H1 (cell line): ENCODE data around the gene PGAM4. TPM values are rescaled to one million over a fixed set of nuclear protein-coding genes. Genes with fewer than 3 reads are reported as not detected.

Source experiments
- CBX8 ChIP-seq: fragments of 300-800, 300-1000 bp; sonication (generic); IDR thresholded peaks from 2 replicates; pipeline ENCODE4 v1.7.1; 2016; ENCODE audit warnings: low read depth, low read length, borderline replicate concordance
- CEBPB ChIP-seq: IDR thresholded peaks from 2 replicates; pipeline ENCODE4 v1.6.1; 2012; ENCODE audit warnings: low read depth, low read length
- CTBP2 ChIP-seq: IDR thresholded peaks from 2 replicates; pipeline ENCODE4 v1.7.0; 2011; ENCODE audit warnings: borderline replicate concordance, mild to moderate bottlenecking, moderate library complexity, mixed read lengths, low read length; ENCODE audit not compliant: insufficient read depth, insufficient read length
- GABPA ChIP-seq: IDR thresholded peaks from 2 replicates; pipeline ENCODE4 v1.6.1; 2011; ENCODE audit warnings: mild to moderate bottlenecking, low read length, moderate library complexity, borderline replicate concordance; ENCODE audit not compliant: insufficient read depth
- POLR2A ChIP-seq, 2 experiments: IDR thresholded peaks; 1 replicate in 1 of 2; 2 replicates in 1 of 2; pipeline ENCODE4 v1.6.1; 2011; ENCODE audit warnings: low read depth in 2 of 2, low read length in 2 of 2, mild to moderate bottlenecking in 2 of 2; ENCODE audit errors: control extremely low read depth in 1 of 2
- SAP30 ChIP-seq: fragments of 300-600 bp; sonication (generic); IDR thresholded peaks from 2 replicates; pipeline ENCODE4 v1.7.1; 2012; ENCODE audit warnings: low read length, moderate library complexity, mild to moderate bottlenecking, inconsistent platforms; ENCODE audit not compliant: insufficient read depth, insufficient replicate concordance
- polyA plus RNA-seq, 7 experiments: library from polyadenylated mRNA; depleted of rRNA in 3 of 7; stranded (reverse) in 5 of 7; unstranded in 2 of 7; fragments of >200 nt in 5 of 7; fragments of 200-250 nt in 2 of 7; gene quantifications; 1 replicate in 5 of 7; 2 replicates in 1 of 7; 4 replicates in 1 of 7; pipeline versions ENCODE4 v1.2.1 to v1.2.3, GENCODE V29; 2011 to 2013; ENCODE audit warnings: missing spikeins in 2 of 7, mixed read lengths in 2 of 7
- total RNA-seq: library from RNA; stranded (reverse); fragmentation: NEBNext Ultra II Directional; extraction: Animal tissue kit (Norgen Biotek cat#: 25700); gene quantifications from 2 replicates; pipeline ENCODE4 v1.2.1, GENCODE V29; 2021
- TF ChIP-seq, protein P1 (sequence below): fragments of 300-600 bp; sonication (generic); IDR thresholded peaks from 2 replicates; pipeline ENCODE4 v1.7.1; 2012; ENCODE audit warnings: low read length, moderate library complexity, mild to moderate bottlenecking, inconsistent platforms; ENCODE audit not compliant: insufficient replicate concordance
- TF ChIP-seq, protein P2 (sequence below), 3 experiments: IDR thresholded peaks; 1 replicate in 2 of 3; 2 replicates in 1 of 3; pipeline versions ENCODE4 v1.5.1 to v1.6.1; 2011; ENCODE audit warnings: low read length in 3 of 3, mild to moderate bottlenecking in 3 of 3, inconsistent platforms in 2 of 3, low read depth in 1 of 3, moderate library complexity in 1 of 3; ENCODE audit not compliant: insufficient read depth in 1 of 3; ENCODE audit errors: control extremely low read depth in 1 of 3
- TF ChIP-seq, protein P3 (sequence below): IDR thresholded peaks from 2 replicates; pipeline ENCODE4 v1.6.1; 2012; ENCODE audit warnings: inconsistent platforms

The PGAM4 gene
- total and polyA plus RNA-seq, 2 of the 8 experiments (the other 6 are each of a cell fraction or from before 2014, with no cell fraction given): 0.54 to 0.56 TPM

DNA sequence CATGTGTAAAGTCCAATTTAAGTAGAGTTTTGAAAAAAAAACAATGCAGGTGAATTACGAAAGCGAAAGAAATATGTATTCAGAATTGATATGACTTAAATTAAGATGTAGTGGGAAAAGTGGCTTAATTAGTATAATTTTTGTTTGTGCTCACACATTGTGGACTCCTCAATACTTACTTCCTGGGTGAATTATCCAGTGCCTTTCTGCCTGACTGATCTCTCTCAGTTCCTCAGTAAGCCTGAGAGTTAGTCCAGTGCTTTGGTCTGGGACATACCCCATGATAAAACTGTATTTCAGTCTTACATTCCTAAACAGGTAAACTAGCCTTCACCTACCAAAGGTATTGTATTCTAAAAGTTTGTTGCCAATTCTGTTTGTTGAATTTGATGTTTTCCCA lies 8.4 kb downstream of the PGAM4 start (continued):
- TF ChIP-seq, protein P1, sequence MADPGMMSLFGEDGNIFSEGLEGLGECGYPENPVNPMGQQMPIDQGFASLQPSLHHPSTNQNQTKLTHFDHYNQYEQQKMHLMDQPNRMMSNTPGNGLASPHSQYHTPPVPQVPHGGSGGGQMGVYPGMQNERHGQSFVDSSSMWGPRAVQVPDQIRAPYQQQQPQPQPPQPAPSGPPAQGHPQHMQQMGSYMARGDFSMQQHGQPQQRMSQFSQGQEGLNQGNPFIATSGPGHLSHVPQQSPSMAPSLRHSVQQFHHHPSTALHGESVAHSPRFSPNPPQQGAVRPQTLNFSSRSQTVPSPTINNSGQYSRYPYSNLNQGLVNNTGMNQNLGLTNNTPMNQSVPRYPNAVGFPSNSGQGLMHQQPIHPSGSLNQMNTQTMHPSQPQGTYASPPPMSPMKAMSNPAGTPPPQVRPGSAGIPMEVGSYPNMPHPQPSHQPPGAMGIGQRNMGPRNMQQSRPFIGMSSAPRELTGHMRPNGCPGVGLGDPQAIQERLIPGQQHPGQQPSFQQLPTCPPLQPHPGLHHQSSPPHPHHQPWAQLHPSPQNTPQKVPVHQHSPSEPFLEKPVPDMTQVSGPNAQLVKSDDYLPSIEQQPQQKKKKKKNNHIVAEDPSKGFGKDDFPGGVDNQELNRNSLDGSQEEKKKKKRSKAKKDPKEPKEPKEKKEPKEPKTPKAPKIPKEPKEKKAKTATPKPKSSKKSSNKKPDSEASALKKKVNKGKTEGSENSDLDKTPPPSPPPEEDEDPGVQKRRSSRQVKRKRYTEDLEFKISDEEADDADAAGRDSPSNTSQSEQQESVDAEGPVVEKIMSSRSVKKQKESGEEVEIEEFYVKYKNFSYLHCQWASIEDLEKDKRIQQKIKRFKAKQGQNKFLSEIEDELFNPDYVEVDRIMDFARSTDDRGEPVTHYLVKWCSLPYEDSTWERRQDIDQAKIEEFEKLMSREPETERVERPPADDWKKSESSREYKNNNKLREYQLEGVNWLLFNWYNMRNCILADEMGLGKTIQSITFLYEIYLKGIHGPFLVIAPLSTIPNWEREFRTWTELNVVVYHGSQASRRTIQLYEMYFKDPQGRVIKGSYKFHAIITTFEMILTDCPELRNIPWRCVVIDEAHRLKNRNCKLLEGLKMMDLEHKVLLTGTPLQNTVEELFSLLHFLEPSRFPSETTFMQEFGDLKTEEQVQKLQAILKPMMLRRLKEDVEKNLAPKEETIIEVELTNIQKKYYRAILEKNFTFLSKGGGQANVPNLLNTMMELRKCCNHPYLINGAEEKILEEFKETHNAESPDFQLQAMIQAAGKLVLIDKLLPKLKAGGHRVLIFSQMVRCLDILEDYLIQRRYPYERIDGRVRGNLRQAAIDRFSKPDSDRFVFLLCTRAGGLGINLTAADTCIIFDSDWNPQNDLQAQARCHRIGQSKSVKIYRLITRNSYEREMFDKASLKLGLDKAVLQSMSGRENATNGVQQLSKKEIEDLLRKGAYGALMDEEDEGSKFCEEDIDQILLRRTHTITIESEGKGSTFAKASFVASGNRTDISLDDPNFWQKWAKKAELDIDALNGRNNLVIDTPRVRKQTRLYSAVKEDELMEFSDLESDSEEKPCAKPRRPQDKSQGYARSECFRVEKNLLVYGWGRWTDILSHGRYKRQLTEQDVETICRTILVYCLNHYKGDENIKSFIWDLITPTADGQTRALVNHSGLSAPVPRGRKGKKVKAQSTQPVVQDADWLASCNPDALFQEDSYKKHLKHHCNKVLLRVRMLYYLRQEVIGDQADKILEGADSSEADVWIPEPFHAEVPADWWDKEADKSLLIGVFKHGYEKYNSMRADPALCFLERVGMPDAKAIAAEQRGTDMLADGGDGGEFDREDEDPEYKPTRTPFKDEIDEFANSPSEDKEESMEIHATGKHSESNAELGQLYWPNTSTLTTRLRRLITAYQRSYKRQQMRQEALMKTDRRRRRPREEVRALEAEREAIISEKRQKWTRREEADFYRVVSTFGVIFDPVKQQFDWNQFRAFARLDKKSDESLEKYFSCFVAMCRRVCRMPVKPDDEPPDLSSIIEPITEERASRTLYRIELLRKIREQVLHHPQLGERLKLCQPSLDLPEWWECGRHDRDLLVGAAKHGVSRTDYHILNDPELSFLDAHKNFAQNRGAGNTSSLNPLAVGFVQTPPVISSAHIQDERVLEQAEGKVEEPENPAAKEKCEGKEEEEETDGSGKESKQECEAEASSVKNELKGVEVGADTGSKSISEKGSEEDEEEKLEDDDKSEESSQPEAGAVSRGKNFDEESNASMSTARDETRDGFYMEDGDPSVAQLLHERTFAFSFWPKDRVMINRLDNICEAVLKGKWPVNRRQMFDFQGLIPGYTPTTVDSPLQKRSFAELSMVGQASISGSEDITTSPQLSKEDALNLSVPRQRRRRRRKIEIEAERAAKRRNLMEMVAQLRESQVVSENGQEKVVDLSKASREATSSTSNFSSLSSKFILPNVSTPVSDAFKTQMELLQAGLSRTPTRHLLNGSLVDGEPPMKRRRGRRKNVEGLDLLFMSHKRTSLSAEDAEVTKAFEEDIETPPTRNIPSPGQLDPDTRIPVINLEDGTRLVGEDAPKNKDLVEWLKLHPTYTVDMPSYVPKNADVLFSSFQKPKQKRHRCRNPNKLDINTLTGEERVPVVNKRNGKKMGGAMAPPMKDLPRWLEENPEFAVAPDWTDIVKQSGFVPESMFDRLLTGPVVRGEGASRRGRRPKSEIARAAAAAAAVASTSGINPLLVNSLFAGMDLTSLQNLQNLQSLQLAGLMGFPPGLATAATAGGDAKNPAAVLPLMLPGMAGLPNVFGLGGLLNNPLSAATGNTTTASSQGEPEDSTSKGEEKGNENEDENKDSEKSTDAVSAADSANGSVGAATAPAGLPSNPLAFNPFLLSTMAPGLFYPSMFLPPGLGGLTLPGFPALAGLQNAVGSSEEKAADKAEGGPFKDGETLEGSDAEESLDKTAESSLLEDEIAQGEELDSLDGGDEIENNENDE: no peak
- TF ChIP-seq CBX8: no peak
- TF ChIP-seq CEBPB: no peak
- no peak for TF ChIP-seq CTBP2
- TF ChIP-seq SAP30: no peak
- TF ChIP-seq, protein P2, sequence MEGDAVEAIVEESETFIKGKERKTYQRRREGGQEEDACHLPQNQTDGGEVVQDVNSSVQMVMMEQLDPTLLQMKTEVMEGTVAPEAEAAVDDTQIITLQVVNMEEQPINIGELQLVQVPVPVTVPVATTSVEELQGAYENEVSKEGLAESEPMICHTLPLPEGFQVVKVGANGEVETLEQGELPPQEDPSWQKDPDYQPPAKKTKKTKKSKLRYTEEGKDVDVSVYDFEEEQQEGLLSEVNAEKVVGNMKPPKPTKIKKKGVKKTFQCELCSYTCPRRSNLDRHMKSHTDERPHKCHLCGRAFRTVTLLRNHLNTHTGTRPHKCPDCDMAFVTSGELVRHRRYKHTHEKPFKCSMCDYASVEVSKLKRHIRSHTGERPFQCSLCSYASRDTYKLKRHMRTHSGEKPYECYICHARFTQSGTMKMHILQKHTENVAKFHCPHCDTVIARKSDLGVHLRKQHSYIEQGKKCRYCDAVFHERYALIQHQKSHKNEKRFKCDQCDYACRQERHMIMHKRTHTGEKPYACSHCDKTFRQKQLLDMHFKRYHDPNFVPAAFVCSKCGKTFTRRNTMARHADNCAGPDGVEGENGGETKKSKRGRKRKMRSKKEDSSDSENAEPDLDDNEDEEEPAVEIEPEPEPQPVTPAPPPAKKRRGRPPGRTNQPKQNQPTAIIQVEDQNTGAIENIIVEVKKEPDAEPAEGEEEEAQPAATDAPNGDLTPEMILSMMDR (IDR thresholded peaks at IDR 0.05; ENCODE audit: control extremely low read depth in 1 of 3, insufficient read depth in 1 of 3, low read depth in 1 of 3, low read length in 3 of 3): no peak
- TF ChIP-seq, protein P3, sequence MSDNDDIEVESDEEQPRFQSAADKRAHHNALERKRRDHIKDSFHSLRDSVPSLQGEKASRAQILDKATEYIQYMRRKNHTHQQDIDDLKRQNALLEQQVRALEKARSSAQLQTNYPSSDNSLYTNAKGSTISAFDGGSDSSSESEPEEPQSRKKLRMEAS: no peak
- TF ChIP-seq GABPA: no peak
- no peak for TF ChIP-seq POLR2A (IDR thresholded peaks at IDR 0.05; ENCODE audit: control extremely low read depth in 1 of 2, low read depth in 2 of 2, low read length in 2 of 2)
